ENCODE results near the gene S100A4.
"Not testable (repeated sequence)": the region's sequence is repeated elsewhere in the genome, so short reads cannot be mapped to it uniquely, and the experiment has no call there.

Gene S100A4

GRCh38 chr1:153566414-153567371, 21.1 kb upstream of the S100A4 start:
- peak; percentile 97 for DNase-seq

- DNase-seq, result peak; percentile 65
Measured at GRCh38 chr1:153565529-153566374, 20.1 kb upstream of the S100A4 start, which contains the start of gene S100A2. Gene S100A2 (minus strand): TSS chr1:153565844. CDS start chr1:153563877, 1,967 bp downstream.

DNA sequence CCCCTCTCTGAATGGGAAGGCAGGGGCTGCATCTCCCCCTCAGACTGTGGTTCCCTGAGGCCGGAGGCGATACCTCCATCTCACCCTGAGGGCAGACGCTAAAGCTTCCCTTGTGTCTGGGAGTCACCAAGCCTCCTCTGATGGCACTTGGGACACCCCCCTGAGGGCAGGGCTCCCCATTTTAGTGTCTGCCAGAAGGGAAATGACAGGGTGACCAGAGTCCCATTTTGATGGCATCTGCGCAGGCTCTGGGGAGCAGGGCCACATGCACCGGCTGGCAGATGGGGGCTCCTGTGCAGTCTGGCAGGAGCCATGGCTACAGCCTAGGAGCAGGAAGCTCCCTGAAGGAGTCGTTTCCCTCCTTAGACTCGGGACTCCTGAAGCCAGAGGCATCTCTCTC, 18.4 kb upstream of the S100A4 start:
- DNase-seq, result no peak

DNA sequence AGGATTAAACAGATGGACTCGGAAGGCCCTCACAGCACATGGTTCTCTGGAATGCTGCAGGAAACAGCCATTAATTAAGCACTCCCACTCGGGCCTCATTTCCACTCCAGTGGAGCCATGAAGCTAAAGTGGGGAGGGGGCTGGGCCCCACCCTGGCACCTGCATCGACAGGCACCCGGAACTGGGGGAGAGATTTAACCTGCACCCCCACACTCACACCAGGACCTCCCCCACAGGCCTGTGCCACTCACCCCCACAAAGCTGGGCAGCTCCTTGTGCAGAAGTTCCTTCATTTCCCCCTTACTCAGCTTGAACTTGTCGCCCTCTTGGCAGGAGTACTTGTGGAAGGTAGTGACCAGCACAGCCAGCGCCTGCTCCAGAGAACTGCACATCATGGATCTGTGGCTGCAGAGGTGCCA, 17.9 kb upstream of the S100A4 start:
- DNase-seq, result no peak

GRCh38 chr1:153562021-153562420, 16.4 kb upstream of the S100A4 start:
- not testable (repeated sequence) for DNase-seq

DNA sequence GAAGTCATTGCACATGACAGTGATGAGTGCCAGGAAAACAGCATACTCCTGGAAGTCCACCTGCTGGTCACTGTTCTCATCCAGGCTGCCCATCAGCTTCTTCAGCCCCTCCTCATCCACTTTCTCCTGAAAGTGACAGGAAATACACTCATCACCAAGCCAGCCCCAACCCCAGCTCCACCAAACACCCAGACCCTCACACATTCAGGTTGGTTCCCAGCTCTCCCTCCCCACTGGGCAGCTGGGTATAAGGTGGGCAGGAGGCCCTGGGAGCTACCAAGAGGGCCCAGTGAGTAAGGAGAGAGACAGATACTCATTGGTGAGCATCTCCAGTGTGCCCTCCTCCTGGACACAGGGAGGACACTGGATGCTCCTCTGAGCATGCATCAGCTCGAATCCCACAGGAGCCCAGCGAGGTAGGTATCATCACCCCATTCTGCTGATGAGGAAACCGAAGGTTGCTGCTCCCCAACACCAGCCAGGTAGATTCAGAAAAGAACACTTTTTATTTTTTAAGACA, 15.9 kb upstream of the S100A4 start:
- DNase-seq, result no peak

DNA sequence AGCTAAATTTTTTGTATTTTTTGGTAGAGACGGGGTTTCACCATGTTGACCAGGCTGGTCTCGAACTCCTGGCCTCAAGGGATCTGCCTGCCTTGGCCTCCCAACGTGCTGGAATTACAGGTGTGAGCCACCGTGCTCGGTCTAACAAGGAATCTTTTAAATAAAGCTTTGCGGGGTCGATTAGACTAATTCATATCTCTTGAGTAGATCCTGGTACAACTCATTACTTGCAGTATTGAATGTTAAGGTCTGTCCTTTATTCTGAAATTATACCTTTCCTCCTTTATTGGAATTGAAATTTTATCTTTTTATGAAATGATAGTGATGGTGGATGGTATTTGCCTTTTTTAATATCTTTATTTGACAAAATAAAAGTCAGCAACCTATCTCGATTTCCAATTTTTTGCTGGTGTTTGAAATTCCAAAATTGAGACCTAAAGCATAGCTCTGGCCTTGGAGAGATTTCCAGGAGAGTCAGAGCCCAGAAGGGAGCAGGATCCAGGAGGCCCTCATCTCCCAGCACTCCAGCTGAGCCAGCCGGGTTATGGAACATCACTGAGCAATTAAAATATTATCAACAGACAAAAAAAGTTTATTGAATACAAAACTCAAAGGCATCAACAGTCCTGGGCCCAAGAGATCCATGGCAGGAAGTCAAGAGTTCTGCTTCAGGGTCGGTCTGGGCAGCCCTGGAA, 15.3 kb upstream of the S100A4 start:
- DNase-seq, result no peak

DNA sequence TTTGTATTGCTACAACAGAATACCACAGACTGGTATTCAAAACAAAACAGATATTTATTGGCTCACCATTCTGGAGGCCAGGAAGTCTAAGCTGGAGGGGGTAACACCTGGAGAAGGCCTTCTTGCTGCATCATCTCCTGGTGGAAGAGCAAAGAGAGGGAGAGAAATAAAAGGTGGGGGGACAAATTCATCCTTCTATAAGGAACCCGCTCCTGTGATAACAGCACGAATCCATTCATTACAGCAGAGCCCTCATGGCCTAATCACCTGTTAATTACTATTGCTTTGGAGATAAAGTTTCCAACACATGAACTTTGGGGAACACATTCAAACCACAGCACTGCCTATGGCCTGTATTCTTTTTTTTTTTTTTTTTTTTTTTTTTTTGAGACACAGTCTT, 14.6 kb upstream of the S100A4 start:
- DNase-seq, result no peak

DNA sequence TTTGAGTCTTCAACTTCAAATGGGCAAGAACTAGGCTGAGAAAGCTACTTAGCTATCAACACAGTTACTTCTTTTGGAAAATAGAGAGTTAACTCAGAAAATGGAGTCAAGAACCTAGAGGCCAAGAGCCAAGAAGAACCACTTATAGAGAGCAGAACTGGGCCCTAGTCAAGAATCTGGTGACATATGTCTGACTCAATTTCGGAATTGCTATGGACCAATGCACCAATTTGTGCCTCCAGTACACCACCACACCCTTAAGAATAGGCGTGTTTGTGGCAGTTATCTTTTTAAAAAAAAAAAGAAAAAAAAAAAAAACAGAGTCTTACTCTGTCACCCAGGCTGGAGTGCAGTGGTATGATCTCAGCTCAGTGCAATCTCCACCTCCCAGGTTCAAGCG, 12.3 kb upstream of the S100A4 start:
- no peak for DNase-seq

- DNase-seq, result no peak
Measured at GRCh38 chr1:153556348-153556747, 10.7 kb upstream of the S100A4 start.

DNA sequence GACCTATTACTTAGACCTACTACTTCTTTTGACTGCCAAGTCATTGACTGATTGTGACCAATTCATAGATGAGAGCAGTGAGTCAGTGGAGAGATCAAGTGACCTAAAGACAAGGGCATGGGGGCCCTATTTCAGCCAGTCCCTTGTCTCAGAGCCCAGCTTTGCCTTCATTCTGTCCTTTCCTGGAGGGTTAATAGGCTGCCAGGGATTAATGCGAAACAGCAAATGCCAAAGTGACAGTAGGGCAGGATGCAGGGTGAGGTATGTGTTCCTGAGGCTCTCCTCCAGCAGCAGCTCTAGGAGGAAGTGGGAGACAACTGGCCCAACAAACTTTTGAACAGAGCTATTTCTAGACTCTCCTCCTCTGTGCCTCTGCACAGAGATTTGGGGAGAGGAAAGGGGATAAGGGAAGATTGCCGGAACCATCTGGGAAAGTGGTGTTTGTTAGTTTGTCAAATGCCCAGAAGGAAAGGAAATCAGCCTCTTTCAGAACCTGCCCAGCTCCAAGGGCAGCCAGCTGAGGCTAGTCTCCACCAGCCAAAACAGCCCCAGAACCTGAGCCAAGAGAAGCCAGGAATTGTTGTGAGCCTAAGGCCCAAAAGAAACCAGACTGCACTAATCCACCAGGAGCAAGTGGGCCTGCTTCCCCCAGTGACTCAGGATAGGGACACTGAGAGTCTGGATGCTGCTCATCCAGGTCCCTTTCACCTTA, 8.4 kb upstream of the S100A4 start:
- DNase-seq, result no peak

DNA sequence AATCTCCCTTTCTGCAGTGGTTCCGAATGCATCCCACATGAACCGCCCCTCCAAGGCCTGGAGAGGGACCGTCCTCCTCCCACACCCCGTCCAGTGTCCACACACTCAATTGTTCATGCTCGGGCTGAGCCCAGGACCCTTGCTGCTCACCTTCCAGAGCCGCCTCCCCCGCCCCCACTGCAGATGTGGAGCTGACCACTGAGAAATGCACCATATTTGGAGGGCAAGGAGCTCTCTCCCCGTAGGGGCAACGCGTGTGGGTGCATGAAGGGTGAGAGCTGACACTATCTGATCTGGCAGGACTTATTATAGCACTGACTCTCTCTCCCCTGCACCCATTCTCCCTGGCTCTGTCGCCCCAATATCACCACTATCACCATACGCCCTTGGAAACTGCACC, 7.5 kb upstream of the S100A4 start:
- peak; percentile 68 for DNase-seq

GRCh38 chr1:153552335-153552734, 6.7 kb upstream of the S100A4 start:
- no peak for DNase-seq

- DNase-seq, result no peak
Measured at GRCh38 chr1:153550827-153551500, 5.4 kb upstream of the S100A4 start.

GRCh38 chr1:153550398-153550758, 4.8 kb upstream of the S100A4 start:
- no peak for DNase-seq

GRCh38 chr1:153549741-153550397, 4.3 kb upstream of the S100A4 start:
- no peak for DNase-seq

DNA sequence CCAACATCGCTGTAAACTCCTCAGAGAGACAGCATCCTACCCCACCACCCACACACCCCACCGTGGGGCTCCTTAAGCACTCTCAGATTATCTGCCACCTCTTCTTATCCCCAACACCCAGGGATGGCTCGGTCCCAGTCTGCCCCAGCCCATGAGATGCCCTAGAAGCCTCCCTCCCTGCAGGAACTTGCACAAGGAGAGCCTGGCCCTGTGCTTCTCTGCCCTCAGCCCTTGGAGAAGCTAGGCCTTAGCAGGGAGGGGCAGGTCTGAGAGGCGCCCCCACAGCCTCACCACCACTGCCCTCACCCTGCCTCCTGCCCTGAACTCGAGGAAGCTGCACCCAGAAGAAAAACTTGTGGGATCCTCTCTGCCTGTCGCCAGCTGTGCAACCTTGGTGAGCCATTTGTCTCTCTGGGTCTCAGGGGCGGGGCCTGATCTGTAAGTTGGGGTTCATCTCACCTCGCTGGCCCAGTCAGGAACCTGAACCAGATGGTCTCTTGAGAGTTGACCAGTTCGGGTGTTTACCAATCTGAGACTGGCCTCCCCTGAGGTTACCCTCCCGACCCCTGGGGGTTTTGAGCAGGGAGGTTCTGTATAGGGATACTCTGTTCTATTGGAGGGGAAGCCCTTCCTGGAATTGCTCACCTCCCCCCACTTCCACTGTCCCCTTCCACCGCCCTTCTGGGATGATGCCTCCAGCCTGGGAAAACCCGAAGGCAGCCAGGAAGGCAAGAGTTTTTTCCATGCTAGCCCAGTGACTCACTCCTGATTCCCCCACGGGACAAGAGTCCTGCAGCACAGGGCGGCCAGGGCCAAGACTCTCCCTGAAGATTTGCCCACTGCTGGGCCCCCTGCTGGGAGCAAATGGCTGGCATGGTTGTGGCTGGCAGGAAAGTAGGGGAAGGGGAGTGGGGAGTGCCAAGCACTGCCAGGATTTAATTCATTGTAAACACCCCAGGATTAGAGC, 3.4 kb upstream of the S100A4 start, which contains the start of gene S100A3:
Gene S100A3, minus strand, starts transcription at position 537 of the 967 bp plus-strand sequence. CDS start 773 bp downstream, outside the sequence.
- DNase-seq, result peak; percentile 59

GRCh38 chr1:153547560-153548551, 2.2 kb upstream of the S100A4 start:
- DNase-seq, result peak; percentile 91
